A673 (cell line): ENCODE data around the gene ABHD16B.

ENCODE experiments used
- CTCF ChIP-seq: fragments of 300-800, 200-600 bp; sonication (generic); conservative IDR thresholded peaks from 2 replicates; pipeline ENCODE4 v1.5.1; 2017; ENCODE audit warnings: low read depth, mild to moderate bottlenecking, antibody characterized with exemption, low read length, moderate library complexity, mixed read lengths
- EZH2 ChIP-seq: fragments of 200-600 bp; sonication (generic); IDR thresholded peaks from 2 replicates; pipeline ENCODE4 v1.6.1; 2017; ENCODE audit warnings: borderline replicate concordance, low read depth, mild to moderate bottlenecking, mixed read lengths, antibody characterized with exemption, low read length; ENCODE audit not compliant: poor library complexity, severe bottlenecking

DNA sequence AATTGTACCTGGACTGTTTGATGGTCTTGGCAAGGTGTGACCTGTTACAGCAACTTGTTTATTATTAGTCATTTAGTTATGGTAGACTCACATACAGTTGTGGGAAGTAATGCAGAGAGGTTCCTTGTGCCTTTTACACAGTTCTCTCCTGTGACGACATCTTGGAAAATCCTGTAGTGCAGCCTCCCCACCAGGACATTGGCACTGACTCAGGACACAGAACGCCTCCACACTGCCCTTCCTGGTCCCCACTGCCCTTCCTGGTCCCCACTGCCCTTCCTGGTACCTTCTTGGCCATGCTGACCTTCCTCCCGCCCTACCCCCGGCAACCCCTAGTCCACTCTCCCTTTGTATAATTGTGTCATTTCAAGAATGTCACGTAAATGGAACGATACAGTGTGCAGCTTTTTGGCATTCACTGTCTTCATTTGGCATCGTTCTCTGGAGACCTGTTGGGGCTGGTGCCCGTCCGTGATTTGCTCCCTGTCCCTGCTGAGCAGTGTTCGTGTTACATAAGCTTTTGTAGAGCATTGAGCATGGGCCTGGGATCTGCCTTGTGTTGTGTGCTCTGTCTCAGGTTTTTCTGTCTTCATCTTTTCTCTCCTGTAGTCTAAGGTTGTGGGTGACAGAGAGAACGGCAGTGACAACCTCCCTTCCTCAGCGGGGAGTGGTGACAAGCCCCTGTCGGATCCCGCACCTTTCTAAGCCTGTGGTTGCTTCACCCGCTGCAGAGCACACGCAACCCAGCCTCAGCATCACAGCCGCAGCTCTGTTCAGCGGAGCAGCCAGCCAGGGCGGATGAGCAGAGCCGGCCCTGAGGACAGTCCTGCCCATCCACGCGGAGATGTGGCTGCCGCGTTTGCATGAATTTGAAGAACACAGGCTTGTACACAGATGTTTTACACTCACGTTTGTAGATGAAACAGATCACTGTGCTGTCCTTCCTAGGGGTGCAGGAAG lies 28.2 kb downstream of the ABHD16B start:
- TF ChIP-seq CTCF = no peak
- no peak for TF ChIP-seq EZH2
